Activated B cell treated with CpG ODN at 0.5 μM for 24 hours (primary cell): Measurements from ENCODE around the gene USP20. TPM values are rescaled to one million over a fixed set of nuclear protein-coding genes. Genes with fewer than 3 reads are reported as not detected.
A peak's percentile ranks its signal among the peaks of the same experiment; 100 is the strongest.

ENCODE experiments used
- ATAC-seq: fragments of 200-7000 bp; cut with Tn5 transposase; one replicate; pipeline ENCODE4 v1.10.0; 2021; ENCODE audit warnings: low read depth, mild to moderate bottlenecking, moderate library complexity
- CTCF ChIA-PET: fragments of 350-600 bp; sonication (Branson Sonifier 250); formaldehyde crosslinking; loops from one replicate; lab custom pipeline; 2021; ENCODE audit warnings: antibody characterized with exemption; lab: Charles Lee
- POLR2A ChIA-PET: fragments of 350-600 bp; sonication (Branson Sonifier 250); formaldehyde crosslinking; loops from one replicate; lab custom pipeline; 2021; ENCODE audit warnings: antibody characterized with exemption; lab: Charles Lee
- DNase-seq: peaks from one replicate; pipeline ENCODE4 v3.0.0; 2022
- H3K27ac Mint-ChIP-seq: one replicate; pipeline ENCODE4 v1.8.0; 2020; ENCODE audit warnings: mixed read lengths
- H3K27me3 Mint-ChIP-seq: one replicate; pipeline ENCODE4 v1.8.0; 2021; ENCODE audit warnings: mixed read lengths
- H3K36me3 Mint-ChIP-seq: one replicate; pipeline ENCODE4 v1.8.0; 2021; ENCODE audit warnings: low read depth, mixed read lengths
- H3K4me1 Mint-ChIP-seq: one replicate; pipeline ENCODE4 v1.8.0; 2021; ENCODE audit warnings: mixed read lengths
- H3K4me3 Mint-ChIP-seq: one replicate; pipeline ENCODE4 v1.8.0; 2020; ENCODE audit warnings: mild to moderate bottlenecking, mixed read lengths
- H3K9me3 Mint-ChIP-seq: one replicate; pipeline ENCODE4 v1.8.0; 2020; ENCODE audit warnings: mixed read lengths
- CTCF ChIP-seq: fragments of 200-600 bp; IDR thresholded peaks from one replicate; pipeline ENCODE4 v1.8.0; 2022; ENCODE audit warnings: antibody characterized with exemption, mild to moderate bottlenecking
- intact Hi-C: fragments of 100-400 bp; cut with micrococcal nuclease; formaldehyde crosslinking; loops from one replicate; pipeline ENCODE4 v1.15.1; 2024
- total RNA-seq: library from RNA; stranded (reverse); gene quantifications from 2 replicates; pipeline ENCODE4 v1.2.3, GENCODE V29; 2022

USP20 gene
- total RNA-seq, 1 donor from 2014 or later = 31.6 TPM

GRCh38 chr9:129910628-129911567, 75.6 kb downstream of the USP20 start:
- H3K4me3 Mint-ChIP-seq = no peak overlapping the region
- peaks cover 9% of the 10 kb centered on the region for H3K4me1 Mint-ChIP-seq
- H3K27ac Mint-ChIP-seq = peak overlapping the region; percentile 50
- intact Hi-C loops = no loop called here
- ATAC-seq = no peak
- peaks cover 76% of the 10 kb centered on the region for H3K36me3 Mint-ChIP-seq
- CTCF ChIA-PET = no interaction called here
- DNase-seq = no peak
- POLR2A ChIA-PET = interaction anchor here (1.0 kb wide), 1 partner anchor 81 kb away, joined by 3 read pairs; no protein-coding TSS in a partner anchor
- no peaks in the 10 kb centered on the region for H3K9me3 Mint-ChIP-seq
- H3K27me3 Mint-ChIP-seq = no peaks in the 10 kb centered on the region
- no peak for TF ChIP-seq CTCF

DNA sequence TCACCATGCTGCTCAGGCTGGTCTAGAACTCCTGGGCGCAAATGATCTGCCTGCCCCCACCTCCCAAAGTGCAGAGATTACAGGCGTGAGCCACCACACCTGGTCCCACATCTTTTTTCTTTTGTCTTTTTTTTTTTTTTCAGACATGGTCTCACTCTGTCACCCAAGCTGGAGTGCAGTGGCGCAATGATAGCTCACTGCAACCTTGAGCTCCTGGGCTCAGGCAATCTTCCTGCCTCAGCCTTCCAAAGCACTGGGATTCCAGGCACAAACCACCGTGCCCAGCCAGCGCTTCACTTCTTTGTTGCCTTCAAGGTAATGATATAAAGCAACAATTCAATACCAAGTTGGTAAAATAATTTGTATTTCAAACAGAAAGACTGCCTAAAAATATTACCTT, 78.8 kb downstream of the USP20 start:
- peak overlapping the region; percentile 30 for H3K27ac Mint-ChIP-seq
- ChIA-PET CTCF (no interaction called here), POLR2A (interaction anchor here (1.0 kb wide), 1 partner anchor 9 kb away, joined by 3 read pairs; no protein-coding TSS in a partner anchor)
- peaks cover 18% of the 10 kb centered on the region for H3K4me1 Mint-ChIP-seq
- ATAC-seq (no peak), DNase-seq (no peak)
- H3K4me3 Mint-ChIP-seq = no peak overlapping the region
- intact Hi-C loops = no loop called here
- H3K27me3 Mint-ChIP-seq = no peaks in the 10 kb centered on the region
- no peak for TF ChIP-seq CTCF
- H3K9me3 Mint-ChIP-seq = no peaks in the 10 kb centered on the region
- peaks cover 78% of the 10 kb centered on the region for H3K36me3 Mint-ChIP-seq

DNA sequence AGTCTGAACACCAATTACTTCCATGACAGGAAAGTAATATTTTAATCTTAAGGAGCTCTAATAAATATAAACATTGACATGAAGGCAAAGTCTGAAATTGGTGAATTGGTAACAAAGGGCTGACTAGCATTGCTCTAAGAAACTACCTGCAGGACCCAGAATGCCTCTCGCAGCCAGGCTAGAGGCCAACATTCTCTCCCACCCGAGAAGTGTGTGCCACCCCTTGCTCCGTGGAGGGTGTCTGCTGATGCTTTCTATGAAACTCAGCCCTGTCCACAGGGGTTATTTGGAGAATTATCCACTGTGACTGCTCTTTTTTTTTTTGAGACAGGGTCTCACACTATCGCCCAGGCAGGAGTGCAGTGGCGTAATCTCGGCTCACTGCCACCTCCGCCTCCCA, 81.4 kb downstream of the USP20 start:
- Mint-ChIP-seq H3K27me3 (no peaks in the 10 kb centered on the region), H3K4me1 (peaks cover 24% of the 10 kb centered on the region), H3K4me3 (no peak overlapping the region), H3K27ac (no peak overlapping the region), H3K9me3 (no peaks in the 10 kb centered on the region), H3K36me3 (peaks cover 80% of the 10 kb centered on the region)
- DNase-seq = no peak
- intact Hi-C loops = no loop called here
- ChIA-PET CTCF (no interaction called here), POLR2A (interaction anchor here (0.8 to 2.4 kb wide), 4 partner anchors 31 to 212 kb away, joined by 3 to 6 read pairs (median 4); partner anchors contain the start of gene FNBP1)
- no peak for TF ChIP-seq CTCF
- no peak for ATAC-seq

GRCh38 chr9:129918296-129918950, 83.2 kb downstream of the USP20 start:
- ChIA-PET POLR2A (interaction anchor here (0.6 to 1.1 kb wide), 5 partner anchors 17 to 327 kb away, joined by 3 to 6 read pairs (median 3); partner anchors contain the start of gene FNBP1), CTCF (interaction anchor here (1.3 kb wide), 2 partner anchors 15 to 34 kb away, joined by 3 read pairs; no protein-coding TSS in a partner anchor)
- H3K4me3 Mint-ChIP-seq = no peak overlapping the region
- ATAC-seq (no peak), DNase-seq (no peak)
- intact Hi-C loops = loop anchor here (2.0 kb wide), 2 partner anchors 14 to 34 kb away; no protein-coding TSS in a partner anchor
- H3K27me3 Mint-ChIP-seq = no peaks in the 10 kb centered on the region
- peaks cover 80% of the 10 kb centered on the region for H3K36me3 Mint-ChIP-seq
- peak overlapping the region; percentile 56 for H3K27ac Mint-ChIP-seq
- no peaks in the 10 kb centered on the region for H3K9me3 Mint-ChIP-seq
- TF ChIP-seq CTCF = no peak
- peaks cover 24% of the 10 kb centered on the region for H3K4me1 Mint-ChIP-seq
